ENCODE data around the gene CBX2. TPM values are rescaled to one million over a fixed set of nuclear protein-coding genes. Genes with fewer than 3 reads are reported as not detected.

Gene CBX2
- total RNA-seq, 1 donor from 2014 or later, result 9.9 TPM

- Mint-ChIP-seq H3K4me3 (ENCODE audit: unreplicated experiment) (no peak overlapping the region), H3K9me3 (ENCODE audit: unreplicated experiment) (no peaks in the 10 kb centered on the region), H3K27ac (ENCODE audit: unreplicated experiment) (no peak overlapping the region), H3K4me1 (ENCODE audit: unreplicated experiment) (no peaks in the 10 kb centered on the region), H3K27me3 (ENCODE audit: unreplicated experiment) (peaks cover 29% of the 10 kb centered on the region), H3K36me3 (ENCODE audit: unreplicated experiment) (no peaks in the 10 kb centered on the region)
- no peak for DNase-seq (ENCODE audit: extremely low spot score, unreplicated experiment)
- TF ChIP-seq, protein P1, sequence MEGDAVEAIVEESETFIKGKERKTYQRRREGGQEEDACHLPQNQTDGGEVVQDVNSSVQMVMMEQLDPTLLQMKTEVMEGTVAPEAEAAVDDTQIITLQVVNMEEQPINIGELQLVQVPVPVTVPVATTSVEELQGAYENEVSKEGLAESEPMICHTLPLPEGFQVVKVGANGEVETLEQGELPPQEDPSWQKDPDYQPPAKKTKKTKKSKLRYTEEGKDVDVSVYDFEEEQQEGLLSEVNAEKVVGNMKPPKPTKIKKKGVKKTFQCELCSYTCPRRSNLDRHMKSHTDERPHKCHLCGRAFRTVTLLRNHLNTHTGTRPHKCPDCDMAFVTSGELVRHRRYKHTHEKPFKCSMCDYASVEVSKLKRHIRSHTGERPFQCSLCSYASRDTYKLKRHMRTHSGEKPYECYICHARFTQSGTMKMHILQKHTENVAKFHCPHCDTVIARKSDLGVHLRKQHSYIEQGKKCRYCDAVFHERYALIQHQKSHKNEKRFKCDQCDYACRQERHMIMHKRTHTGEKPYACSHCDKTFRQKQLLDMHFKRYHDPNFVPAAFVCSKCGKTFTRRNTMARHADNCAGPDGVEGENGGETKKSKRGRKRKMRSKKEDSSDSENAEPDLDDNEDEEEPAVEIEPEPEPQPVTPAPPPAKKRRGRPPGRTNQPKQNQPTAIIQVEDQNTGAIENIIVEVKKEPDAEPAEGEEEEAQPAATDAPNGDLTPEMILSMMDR (IDR thresholded peaks at IDR 0.05), result no peak
Observed at GRCh38 chr17:79819534-79820276, 41.8 kb downstream of the CBX2 start.

DNA sequence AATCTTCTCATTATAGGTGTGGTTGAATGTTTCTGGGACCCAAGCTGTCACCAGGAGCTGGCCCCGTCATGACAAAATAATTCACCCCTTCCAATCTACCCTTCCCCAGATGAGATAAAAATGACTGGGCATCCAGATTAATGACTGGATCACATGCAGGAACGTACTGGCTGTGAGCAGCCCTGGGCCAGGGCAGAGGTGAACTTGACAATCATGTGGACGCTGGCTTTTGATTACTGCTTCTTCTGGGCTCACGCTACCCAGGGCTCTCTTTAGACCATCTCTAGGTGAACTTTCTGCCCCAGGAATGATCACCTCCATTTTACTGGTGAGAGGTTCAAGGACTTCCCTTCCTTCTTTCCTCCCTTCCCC lies 43.0 kb downstream of the CBX2 start:
- Mint-ChIP-seq H3K4me1 (ENCODE audit: unreplicated experiment) (no peaks in the 10 kb centered on the region), H3K27ac (ENCODE audit: unreplicated experiment) (no peak overlapping the region), H3K27me3 (ENCODE audit: unreplicated experiment) (peaks cover 28% of the 10 kb centered on the region), H3K9me3 (ENCODE audit: unreplicated experiment) (no peaks in the 10 kb centered on the region), H3K4me3 (ENCODE audit: unreplicated experiment) (no peak overlapping the region), H3K36me3 (ENCODE audit: unreplicated experiment) (no peaks in the 10 kb centered on the region)
- TF ChIP-seq, protein P1 (IDR thresholded peaks at IDR 0.05), result no peak
- no peak for DNase-seq (ENCODE audit: extremely low spot score, unreplicated experiment)

DNA sequence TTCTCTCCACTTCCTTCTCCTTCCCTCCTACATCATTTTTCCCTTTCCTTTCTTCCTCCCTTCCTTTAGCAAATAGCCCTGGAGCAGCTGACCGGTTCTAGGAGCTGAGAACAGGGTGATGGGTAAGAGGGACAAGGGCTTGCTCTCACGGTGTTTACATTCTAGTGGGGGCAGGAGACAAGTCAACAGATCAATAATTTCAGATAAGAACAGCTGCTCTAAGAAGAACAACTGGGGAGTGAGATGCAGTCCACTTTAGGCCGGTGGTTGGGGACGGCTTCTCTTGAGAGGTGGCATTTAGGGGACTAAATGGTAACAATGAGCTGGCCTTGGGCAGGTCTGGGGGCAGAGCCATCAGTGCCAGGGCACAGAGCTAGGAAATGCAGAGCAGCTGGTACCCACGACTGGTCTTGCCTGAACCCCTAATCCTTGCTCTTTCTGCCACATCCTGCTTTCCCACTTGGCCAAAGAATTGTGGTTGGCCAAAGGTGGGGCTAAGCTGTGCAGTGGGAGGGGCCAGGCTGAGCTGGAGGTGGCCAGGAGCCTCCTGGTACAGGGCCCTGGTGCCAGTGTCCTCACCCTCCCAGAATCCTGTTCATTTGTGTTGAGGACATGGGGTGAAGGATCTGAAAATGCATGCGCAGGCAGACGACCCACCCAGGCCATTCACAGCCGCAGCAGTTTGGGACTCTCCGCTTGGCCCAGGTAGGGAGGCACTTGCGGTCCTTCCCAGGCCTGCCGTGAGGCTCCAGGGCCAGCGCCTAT lies 43.6 kb downstream of the CBX2 start:
- H3K36me3 Mint-ChIP-seq (ENCODE audit: unreplicated experiment), result no peaks in the 10 kb centered on the region
- peaks cover 22% of the 10 kb centered on the region for H3K27me3 Mint-ChIP-seq (ENCODE audit: unreplicated experiment)
- no peaks in the 10 kb centered on the region for H3K9me3 Mint-ChIP-seq (ENCODE audit: unreplicated experiment)
- H3K4me1 Mint-ChIP-seq (ENCODE audit: unreplicated experiment), result no peaks in the 10 kb centered on the region
- no peak overlapping the region for H3K27ac Mint-ChIP-seq (ENCODE audit: unreplicated experiment)
- TF ChIP-seq, protein P1 (IDR thresholded peaks at IDR 0.05), result no peak
- no peak for DNase-seq (ENCODE audit: extremely low spot score, unreplicated experiment)
- no peak overlapping the region for H3K4me3 Mint-ChIP-seq (ENCODE audit: unreplicated experiment)

GRCh38 chr17:79822583-79823124 lies 44.7 kb downstream of the CBX2 start:
- Mint-ChIP-seq H3K27me3 (ENCODE audit: unreplicated experiment) (peaks cover 13% of the 10 kb centered on the region), H3K36me3 (ENCODE audit: unreplicated experiment) (no peaks in the 10 kb centered on the region), H3K9me3 (ENCODE audit: unreplicated experiment) (no peaks in the 10 kb centered on the region), H3K4me1 (ENCODE audit: unreplicated experiment) (no peaks in the 10 kb centered on the region), H3K27ac (ENCODE audit: unreplicated experiment) (no peak overlapping the region), H3K4me3 (ENCODE audit: unreplicated experiment) (no peak overlapping the region)
- DNase-seq (ENCODE audit: extremely low spot score, unreplicated experiment), result no peak
- TF ChIP-seq, protein P1 (IDR thresholded peaks at IDR 0.05), result no peak

GRCh38 chr17:79824234-79824633 lies 46.3 kb downstream of the CBX2 start:
- Mint-ChIP-seq H3K4me3 (ENCODE audit: unreplicated experiment) (no peak overlapping the region), H3K36me3 (ENCODE audit: unreplicated experiment) (no peaks in the 10 kb centered on the region), H3K27ac (ENCODE audit: unreplicated experiment) (no peak overlapping the region), H3K27me3 (ENCODE audit: unreplicated experiment) (peaks cover 11% of the 10 kb centered on the region), H3K9me3 (ENCODE audit: unreplicated experiment) (no peaks in the 10 kb centered on the region), H3K4me1 (ENCODE audit: unreplicated experiment) (peaks cover 8% of the 10 kb centered on the region)
- TF ChIP-seq, protein P1 (IDR thresholded peaks at IDR 0.05), result no peak
- no peak for DNase-seq (ENCODE audit: extremely low spot score, unreplicated experiment)
